GM20431 (cell line): Measurements from ENCODE around the gene MT1A.
"Not testable (repeated sequence)": the region's sequence is repeated elsewhere in the genome, so short reads cannot be mapped to it uniquely, and the experiment has no call there.

Experiments used
- in situ Hi-C: fragments of 300-500 bp; cut with MseI, MboI; formaldehyde crosslinking; loops from one replicate; pipeline ENCODE4 v1.15.0; 2020; ENCODE audit warnings: low sequenced_read_pairs; ENCODE audit not compliant: unreplicated experiment

Gene MT1A

GRCh38 chr16:56609463-56609921 is 29.0 kb upstream of the MT1A start:
- in situ Hi-C loops, result no loop called here

GRCh38 chr16:56610017-56610608 is 28.4 kb upstream of the MT1A start:
- in situ Hi-C loops, result no loop called here

GRCh38 chr16:56610609-56611111 is 27.8 kb upstream of the MT1A start:
- in situ Hi-C loops, result no loop called here

GRCh38 chr16:56611281-56611833 is 27.1 kb upstream of the MT1A start:
- in situ Hi-C loops, result no loop called here

GRCh38 chr16:56613706-56614105 is 24.8 kb upstream of the MT1A start:
- in situ Hi-C loops, result no loop called here

- in situ Hi-C loops, result no loop called here
Measured at GRCh38 chr16:56614549-56614991, 23.9 kb upstream of the MT1A start.

- in situ Hi-C loops, result no loop called here
Measured at GRCh38 chr16:56615353-56615752, 23.1 kb upstream of the MT1A start.

GRCh38 chr16:56616608-56617211 is 21.8 kb upstream of the MT1A start:
- in situ Hi-C loops, result no loop called here

- in situ Hi-C loops, result no loop called here
Measured at GRCh38 chr16:56617212-56618085, 21.0 kb upstream of the MT1A start.

GRCh38 chr16:56618138-56618537 is 20.3 kb upstream of the MT1A start:
- in situ Hi-C loops, result no loop called here

GRCh38 chr16:56620339-56620897 is 18.0 kb upstream of the MT1A start:
- in situ Hi-C loops, result no loop called here

- in situ Hi-C loops, result not testable (repeated sequence)
Measured at GRCh38 chr16:56621665-56622445, 16.6 kb upstream of the MT1A start.

- in situ Hi-C loops, result not testable (repeated sequence)
Measured at GRCh38 chr16:56623184-56623583, 15.3 kb upstream of the MT1A start.

GRCh38 chr16:56623637-56624036 is 14.8 kb upstream of the MT1A start:
- in situ Hi-C loops, result no loop called here

- in situ Hi-C loops, result no loop called here
Measured at GRCh38 chr16:56625140-56625942, 13.1 kb upstream of the MT1A start, which contains the start of gene MT1E. TSS of gene MT1E (plus strand) at chr16:56625781. CDS start at chr16:56625852, 71 bp downstream.

GRCh38 chr16:56625943-56626654 is 12.4 kb upstream of the MT1A start:
- in situ Hi-C loops, result no loop called here

GRCh38 chr16:56626685-56627084 is 11.8 kb upstream of the MT1A start:
- in situ Hi-C loops, result no loop called here
